Astrocyte (in vitro differentiated cells and primary cell): ENCODE data around the gene LRPAP1. TPM values are rescaled to one million over a fixed set of nuclear protein-coding genes. Genes with fewer than 3 reads are reported as not detected.

Source experiments
- DNase-seq: peaks from one replicate; pipeline ENCODE4 v3.0.0-alpha.2; 2010; ENCODE audit warnings: low read depth
- FAIRE-seq: peaks from 2 replicates; lab custom pipeline; 2011; peaks lifted over from hg19 to GRCh38; lab: Jason Lieb, UNC
- H2AFZ ChIP-seq: 2 replicates; pipeline ENCODE4 v1.6.0; 2012; ENCODE audit warnings: low read depth, low read length, inconsistent platforms
- H3K27ac ChIP-seq: 2 replicates; pipeline ENCODE4 v1.5.1; 2011; ENCODE audit warnings: low read depth, low read length, inconsistent platforms
- H3K27me3 ChIP-seq: 2 replicates; pipeline ENCODE4 v1.6.0; 2011; ENCODE audit warnings: low read length, inconsistent platforms; ENCODE audit not compliant: insufficient read depth
- H3K36me3 ChIP-seq: 2 replicates; pipeline ENCODE4 v1.5.1; 2011; ENCODE audit warnings: low read length, inconsistent platforms; ENCODE audit not compliant: insufficient read depth
- H3K4me1 ChIP-seq: 2 replicates; pipeline ENCODE4 v1.5.1; 2011; ENCODE audit warnings: low read length, inconsistent platforms; ENCODE audit not compliant: insufficient read depth
- H3K4me2 ChIP-seq: 2 replicates; pipeline ENCODE4 v1.6.0; 2012; ENCODE audit warnings: low read length, inconsistent platforms
- H3K4me3 ChIP-seq: 2 replicates; pipeline ENCODE4 v1.5.1; 2011; ENCODE audit warnings: low read depth, mild to moderate bottlenecking, low read length, inconsistent platforms; ENCODE audit not compliant: insufficient read depth
- H3K79me2 ChIP-seq: 2 replicates; pipeline ENCODE4 v1.6.0; 2012; ENCODE audit warnings: mild to moderate bottlenecking, low read length, inconsistent platforms; ENCODE audit not compliant: insufficient read depth
- H3K9ac ChIP-seq: 2 replicates; pipeline ENCODE4 v1.6.0; 2012; ENCODE audit warnings: mild to moderate bottlenecking, low read length, inconsistent platforms
- H3K9me3 ChIP-seq: 2 replicates; pipeline ENCODE4 v1.5.1; 2012; ENCODE audit warnings: low read depth, mild to moderate bottlenecking, low read length, inconsistent platforms; ENCODE audit not compliant: insufficient read depth
- H4K20me1 ChIP-seq: 2 replicates; pipeline ENCODE4 v1.6.0; 2012; ENCODE audit warnings: low read length, inconsistent platforms; ENCODE audit not compliant: insufficient read depth
- H3K27ac Mint-ChIP-seq: one replicate; pipeline ENCODE4 v1.8.0; 2021; ENCODE audit warnings: mild to moderate bottlenecking, mixed read lengths; ENCODE audit not compliant: unreplicated experiment
- H3K27me3 Mint-ChIP-seq: one replicate; pipeline ENCODE4 v1.8.0; 2021; ENCODE audit warnings: low read depth, mixed read lengths; ENCODE audit not compliant: unreplicated experiment
- H3K36me3 Mint-ChIP-seq: one replicate; pipeline ENCODE4 v1.8.0; 2021; ENCODE audit warnings: low read depth, mixed read lengths; ENCODE audit not compliant: unreplicated experiment
- H3K4me1 Mint-ChIP-seq: one replicate; pipeline ENCODE4 v1.8.0; 2021; ENCODE audit warnings: low read depth, mixed read lengths; ENCODE audit not compliant: unreplicated experiment
- H3K4me3 Mint-ChIP-seq: one replicate; pipeline ENCODE4 v1.8.0; 2021; ENCODE audit warnings: mild to moderate bottlenecking, moderate library complexity, mixed read lengths; ENCODE audit not compliant: unreplicated experiment
- H3K9me3 Mint-ChIP-seq: one replicate; pipeline ENCODE4 v1.8.0; 2021; ENCODE audit warnings: mild to moderate bottlenecking, mixed read lengths; ENCODE audit not compliant: unreplicated experiment
- EZH2 ChIP-seq: IDR thresholded peaks from 2 replicates; pipeline ENCODE4 v1.6.1; 2012; ENCODE audit warnings: mild to moderate bottlenecking, low read length, inconsistent platforms; ENCODE audit not compliant: insufficient read depth
- total RNA-seq: library from RNA; stranded (reverse); gene quantifications from 2 replicates; pipeline ENCODE4 v1.2.1, GENCODE V29; 2021
- TF ChIP-seq, protein P1 (sequence below): IDR thresholded peaks from 2 replicates; pipeline ENCODE4 v1.5.1; 2011; ENCODE audit warnings: low read depth, mild to moderate bottlenecking, inconsistent platforms, low read length, moderate library complexity; ENCODE audit not compliant: insufficient read depth

The LRPAP1 gene
- total RNA-seq, 1 donor from 2014 or later: 191 TPM

DNA sequence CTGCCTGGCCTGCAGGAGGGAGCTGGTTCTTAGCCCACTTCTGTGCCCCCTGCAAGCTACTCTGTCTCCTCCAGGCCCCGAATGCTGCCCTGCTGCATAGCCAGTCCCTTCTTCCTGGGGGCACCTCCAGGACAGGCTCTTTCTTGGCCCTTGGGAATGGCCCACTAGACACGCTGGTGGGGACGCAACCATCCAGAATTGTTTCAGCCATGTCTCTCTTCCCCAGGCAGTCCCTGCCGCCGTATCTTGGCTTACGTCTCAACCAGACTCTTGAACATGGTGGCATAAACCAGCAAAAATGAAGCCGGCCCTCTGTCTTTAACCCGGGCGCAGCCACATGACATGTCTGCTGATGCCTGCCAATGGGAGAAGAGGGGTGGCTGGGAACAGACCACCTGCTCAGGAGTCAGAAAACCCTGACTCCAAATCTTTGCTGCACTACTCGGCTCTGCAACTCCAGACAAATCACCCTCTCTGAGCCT lies 9.0 kb downstream of the LRPAP1 start:
- Mint-ChIP-seq H3K4me3 (no peak overlapping the region), H3K4me1 (peaks cover 3% of the 10 kb centered on the region), H3K36me3 (peaks cover 16% of the 10 kb centered on the region), H3K9me3 (no peaks in the 10 kb centered on the region), H3K27ac (no peak overlapping the region), H3K27me3 (no peaks in the 10 kb centered on the region)
- Histone ChIP-seq H4K20me1 (peaks cover 55% of the 10 kb centered on the region), H2AFZ (no peak overlapping the region), H3K4me2 (no peak overlapping the region), H3K4me3 (no peak overlapping the region), H3K36me3 (no peaks in the 10 kb centered on the region), H3K27me3 (no peaks in the 10 kb centered on the region), H3K79me2 (peaks cover 22% of the 10 kb centered on the region), H3K9me3 (no peaks in the 10 kb centered on the region), H3K4me1 (no peaks in the 10 kb centered on the region), H3K27ac (no peak overlapping the region), H3K9ac (no peak overlapping the region)
- FAIRE-seq (no peak), DNase-seq (no peak)
- TF ChIP-seq EZH2: no peak
- TF ChIP-seq, protein P1, sequence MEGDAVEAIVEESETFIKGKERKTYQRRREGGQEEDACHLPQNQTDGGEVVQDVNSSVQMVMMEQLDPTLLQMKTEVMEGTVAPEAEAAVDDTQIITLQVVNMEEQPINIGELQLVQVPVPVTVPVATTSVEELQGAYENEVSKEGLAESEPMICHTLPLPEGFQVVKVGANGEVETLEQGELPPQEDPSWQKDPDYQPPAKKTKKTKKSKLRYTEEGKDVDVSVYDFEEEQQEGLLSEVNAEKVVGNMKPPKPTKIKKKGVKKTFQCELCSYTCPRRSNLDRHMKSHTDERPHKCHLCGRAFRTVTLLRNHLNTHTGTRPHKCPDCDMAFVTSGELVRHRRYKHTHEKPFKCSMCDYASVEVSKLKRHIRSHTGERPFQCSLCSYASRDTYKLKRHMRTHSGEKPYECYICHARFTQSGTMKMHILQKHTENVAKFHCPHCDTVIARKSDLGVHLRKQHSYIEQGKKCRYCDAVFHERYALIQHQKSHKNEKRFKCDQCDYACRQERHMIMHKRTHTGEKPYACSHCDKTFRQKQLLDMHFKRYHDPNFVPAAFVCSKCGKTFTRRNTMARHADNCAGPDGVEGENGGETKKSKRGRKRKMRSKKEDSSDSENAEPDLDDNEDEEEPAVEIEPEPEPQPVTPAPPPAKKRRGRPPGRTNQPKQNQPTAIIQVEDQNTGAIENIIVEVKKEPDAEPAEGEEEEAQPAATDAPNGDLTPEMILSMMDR: no peak

- no peak for FAIRE-seq
- Histone ChIP-seq H3K27me3 (no peaks in the 10 kb centered on the region), H4K20me1 (peaks cover 50% of the 10 kb centered on the region), H3K4me3 (no peak overlapping the region), H3K4me2 (no peak overlapping the region), H3K27ac (no peak overlapping the region), H3K36me3 (no peaks in the 10 kb centered on the region), H3K9me3 (no peaks in the 10 kb centered on the region), H3K79me2 (peaks cover 17% of the 10 kb centered on the region), H2AFZ (no peak overlapping the region), H3K9ac (no peak overlapping the region), H3K4me1 (no peaks in the 10 kb centered on the region)
- peaks cover 3% of the 10 kb centered on the region for H3K4me1 Mint-ChIP-seq
- no peak overlapping the region for H3K27ac Mint-ChIP-seq
- no peak overlapping the region for H3K4me3 Mint-ChIP-seq
- DNase-seq: no peak
- H3K9me3 Mint-ChIP-seq: no peaks in the 10 kb centered on the region
- TF ChIP-seq, protein P1: no peak
- TF ChIP-seq EZH2: no peak
- peaks cover 14% of the 10 kb centered on the region for H3K36me3 Mint-ChIP-seq
- no peaks in the 10 kb centered on the region for H3K27me3 Mint-ChIP-seq
Observed at GRCh38 chr4:3522651-3523050, 9.6 kb downstream of the LRPAP1 start.

DNA sequence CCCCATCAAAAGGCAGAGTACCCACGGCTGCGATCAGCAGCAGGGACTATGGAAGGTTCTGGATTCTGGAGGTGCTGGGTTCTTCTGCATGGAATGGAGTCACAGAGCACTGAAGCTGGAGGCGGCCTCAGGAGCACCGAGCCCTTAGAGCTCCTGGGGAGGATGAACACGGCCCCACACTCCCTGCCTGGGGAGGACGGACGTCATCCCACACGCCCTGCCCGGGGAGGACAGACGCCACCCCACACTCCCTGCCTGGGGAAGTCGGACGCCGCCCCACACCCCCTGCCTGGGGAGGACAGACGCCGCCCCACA lies 9.9 kb downstream of the LRPAP1 start:
- Histone ChIP-seq H3K27me3 (no peaks in the 10 kb centered on the region), H3K4me3 (no peak overlapping the region), H3K79me2 (peaks cover 14% of the 10 kb centered on the region), H2AFZ (no peak overlapping the region), H3K36me3 (no peaks in the 10 kb centered on the region), H3K9ac (no peak overlapping the region), H3K9me3 (no peaks in the 10 kb centered on the region), H3K4me1 (no peaks in the 10 kb centered on the region), H3K4me2 (no peak overlapping the region), H4K20me1 (peaks cover 46% of the 10 kb centered on the region), H3K27ac (no peak overlapping the region)
- Mint-ChIP-seq H3K27me3 (no peaks in the 10 kb centered on the region), H3K27ac (no peak overlapping the region), H3K4me1 (peaks cover 3% of the 10 kb centered on the region), H3K36me3 (peaks cover 14% of the 10 kb centered on the region), H3K4me3 (no peak overlapping the region), H3K9me3 (no peaks in the 10 kb centered on the region)
- TF ChIP-seq, protein P1: no peak
- TF ChIP-seq EZH2: no peak
- DNase-seq: no peak
- FAIRE-seq: no peak
